H9 (cell line): ENCODE results near the gene NTPCR. TPM values are rescaled to one million over a fixed set of nuclear protein-coding genes. Genes with fewer than 3 reads are reported as not detected.
"Not testable (repeated sequence)": the region's sequence is repeated elsewhere in the genome, so short reads cannot be mapped to it uniquely, and the experiment has no call there.

Source experiments
- DNase-seq: peaks from one replicate; pipeline ENCODE4 v3.0.0-alpha.2; 2017
- H2AFZ ChIP-seq: one replicate; pipeline ENCODE4 v1.6.1; 2013; ENCODE audit warnings: mild to moderate bottlenecking, low read length, control low read depth, moderate library complexity
- H2AK5ac ChIP-seq: 2 replicates; pipeline ENCODE4 v1.6.1; 2013; ENCODE audit warnings: low read length, control low read depth, mixed read lengths; ENCODE audit not compliant: insufficient read length
- H2BK120ac ChIP-seq: one replicate; pipeline ENCODE4 v1.6.1; 2013; ENCODE audit warnings: low read depth, mild to moderate bottlenecking, low read length, control low read depth, inconsistent platforms; ENCODE audit not compliant: poor library complexity, severe bottlenecking
- H2BK12ac ChIP-seq: 2 replicates; pipeline ENCODE4 v1.6.1; 2013; ENCODE audit warnings: low read length, control low read depth, mixed read lengths, low read depth; ENCODE audit not compliant: insufficient read length
- H2BK15ac ChIP-seq: 2 replicates; pipeline ENCODE4 v1.6.1; 2013; ENCODE audit warnings: low read depth, low read length, control low read depth
- H2BK20ac ChIP-seq: one replicate; pipeline ENCODE4 v1.6.1; 2013; ENCODE audit warnings: low read depth, mild to moderate bottlenecking, low read length, control low read depth, inconsistent platforms; ENCODE audit not compliant: poor library complexity, severe bottlenecking
- H2BK5ac ChIP-seq: 2 replicates; pipeline ENCODE4 v1.6.1; 2013; ENCODE audit warnings: low read length, control low read depth, mixed read lengths; ENCODE audit not compliant: insufficient read length
- H3K14ac ChIP-seq: 2 replicates; pipeline ENCODE4 v1.6.1; 2013; ENCODE audit warnings: low read length, control low read depth; ENCODE audit not compliant: insufficient read depth
- H3K18ac ChIP-seq: 2 replicates; pipeline ENCODE4 v1.6.1; 2013; ENCODE audit warnings: low read depth, mild to moderate bottlenecking, mixed read lengths, low read length, control low read depth; ENCODE audit not compliant: insufficient read length
- H3K23ac ChIP-seq: 2 replicates; pipeline ENCODE4 v1.6.1; 2013; ENCODE audit warnings: low read length, control low read depth, mixed read lengths, low read depth; ENCODE audit not compliant: insufficient read length
- H3K23me2 ChIP-seq: 2 replicates; pipeline ENCODE4 v1.6.1; 2013; ENCODE audit warnings: low read depth, mild to moderate bottlenecking, mixed read lengths, low read length, control low read depth; ENCODE audit not compliant: insufficient read length, poor library complexity, severe bottlenecking
- H3K27ac ChIP-seq: 2 replicates; pipeline ENCODE4 v1.5.1; 2013; ENCODE audit warnings: low read length, control low read depth, mixed read lengths, low read depth; ENCODE audit not compliant: insufficient read length
- H3K27me3 ChIP-seq: 2 replicates; pipeline ENCODE4 v1.6.1; 2013; ENCODE audit warnings: low read length, control low read depth, inconsistent platforms; ENCODE audit not compliant: insufficient read depth
- H3K4ac ChIP-seq: 2 replicates; pipeline ENCODE4 v1.6.1; 2013; ENCODE audit warnings: low read depth, mild to moderate bottlenecking, control low read depth, inconsistent platforms, low read length, moderate library complexity
- H3K4me1 ChIP-seq: 2 replicates; pipeline ENCODE4 v1.6.1; 2013; ENCODE audit warnings: low read length, control low read depth, inconsistent platforms; ENCODE audit not compliant: insufficient read depth
- H3K4me2 ChIP-seq: 2 replicates; pipeline ENCODE4 v1.6.1; 2013; ENCODE audit warnings: low read length, control low read depth, mixed read lengths; ENCODE audit not compliant: insufficient read length, insufficient read depth
- H3K56ac ChIP-seq: 2 replicates; pipeline ENCODE4 v1.6.1; 2013; ENCODE audit warnings: low read depth, mild to moderate bottlenecking, mixed read lengths, low read length, control low read depth; ENCODE audit not compliant: insufficient read length
- H3K79me1 ChIP-seq: 2 replicates; pipeline ENCODE4 v1.6.1; 2013; ENCODE audit warnings: low read depth, mild to moderate bottlenecking, moderate library complexity, low read length, control low read depth, inconsistent platforms; ENCODE audit not compliant: insufficient read depth, poor library complexity, severe bottlenecking
- H3K79me2 ChIP-seq: 2 replicates; pipeline ENCODE4 v1.6.1; 2013; ENCODE audit warnings: low read length, control low read depth, inconsistent platforms; ENCODE audit not compliant: insufficient read depth
- H3K9ac ChIP-seq: 2 replicates; pipeline ENCODE4 v1.6.1; 2013; ENCODE audit warnings: low read length, control low read depth, mixed read lengths; ENCODE audit not compliant: insufficient read length; ENCODE audit errors: extremely low read depth
- H3K9me3 ChIP-seq: one replicate; pipeline ENCODE4 v1.6.1; 2013; ENCODE audit warnings: low read depth, low read length, inconsistent platforms; ENCODE audit not compliant: control insufficient read depth
- H3T11ph ChIP-seq: one replicate; pipeline ENCODE4 v1.6.1; 2013; ENCODE audit warnings: mild to moderate bottlenecking, low read length, control low read depth, inconsistent platforms
- H4K20me1 ChIP-seq: one replicate; pipeline ENCODE4 v1.6.1; 2013; ENCODE audit not compliant: control insufficient read depth, insufficient read length, insufficient read depth
- H4K5ac ChIP-seq: 2 replicates; pipeline ENCODE4 v1.6.1; 2013; ENCODE audit warnings: low read depth, mild to moderate bottlenecking, mixed read lengths, low read length, control low read depth; ENCODE audit not compliant: insufficient read length
- H4K8ac ChIP-seq: replicated peaks from 2 replicates; pipeline ENCODE4 v1.6.1; 2013; ENCODE audit warnings: low read length, control low read depth, mixed read lengths, low read depth; ENCODE audit not compliant: insufficient read length
- H4K91ac ChIP-seq: 2 replicates; pipeline ENCODE4 v1.6.1; 2013; ENCODE audit warnings: low read depth, mild to moderate bottlenecking, moderate library complexity, mixed read lengths, low read length, control low read depth; ENCODE audit not compliant: insufficient read length
- H3K27ac Mint-ChIP-seq, 3 experiments: 2 replicates in 2 of 3; 3 replicates in 1 of 3; pipeline ENCODE4 v1.8.0; 2020 to 2021; ENCODE audit warnings: mixed read lengths in 3 of 3, mild to moderate bottlenecking in 1 of 3, moderate library complexity in 1 of 3
- H3K27me3 Mint-ChIP-seq: 2 replicates; pipeline ENCODE4 v1.8.0; 2021; ENCODE audit warnings: low read depth, mild to moderate bottlenecking, moderate library complexity, mixed read lengths
- H3K36me3 Mint-ChIP-seq, 3 experiments: 2 replicates in 2 of 3; 3 replicates in 1 of 3; pipeline ENCODE4 v1.8.0; 2020 to 2021; ENCODE audit warnings: low read depth in 3 of 3, mixed read lengths in 3 of 3; ENCODE audit not compliant: insufficient read depth in 1 of 3
- H3K4me1 Mint-ChIP-seq, 2 experiments: 2 replicates each; pipeline ENCODE4 v1.8.0; 2020; ENCODE audit warnings: mixed read lengths in 2 of 2
- H3K4me3 Mint-ChIP-seq, 2 experiments: 2 replicates in 1 of 2; 3 replicates in 1 of 2; pipeline ENCODE4 v1.8.0; 2020 to 2021; ENCODE audit warnings: mild to moderate bottlenecking in 2 of 2, mixed read lengths in 2 of 2, moderate library complexity in 1 of 2
- H3K9me3 Mint-ChIP-seq, 2 experiments: 2 replicates in 1 of 2; 3 replicates in 1 of 2; pipeline ENCODE4 v1.8.0; 2020; ENCODE audit warnings: mild to moderate bottlenecking in 2 of 2, mixed read lengths in 2 of 2, moderate library complexity in 1 of 2
- CTCF ChIP-seq: fragments of 200-600 bp; sonication (generic); conservative IDR thresholded peaks from 3 replicates; pipeline ENCODE4 v1.8.0; 2021; ENCODE audit warnings: antibody characterized with exemption, mild to moderate bottlenecking
- WGBS: extraction: QIAGEN DNeasy Blood & Tissue Kit; methylation state at CpG from one replicate; pipeline ENCODE4 v1.1.7; 2013; ENCODE audit warnings: missing lambda C conversion rate, low lambda C conversion rate, mixed read lengths; ENCODE audit not compliant: insufficient read length; ENCODE audit errors: extremely low coverage; 5-methylcytosine and 5-hydroxymethylcytosine counted together
- total RNA-seq: library from RNA; stranded (reverse); gene quantifications from 2 replicates; pipeline ENCODE4 v1.2.1, GENCODE V29; 2021

The NTPCR gene
- total RNA-seq, 1 experiment from 2014 or later = 87.4 TPM

- no peak overlapping the region for H3K4ac ChIP-seq
- no peak overlapping the region for H4K91ac ChIP-seq
- no peak overlapping the region for H3K14ac ChIP-seq
- H3K9me3 ChIP-seq = no peaks in the 10 kb centered on the region
- H2BK120ac ChIP-seq = no peak overlapping the region
- no peaks in the 10 kb centered on the region for H3K36me3 Mint-ChIP-seq
- no peaks in the 10 kb centered on the region for H3K27me3 ChIP-seq
- WGBS = no CpG with 5 or more reads among the region's 3 CpGs
- H2AFZ ChIP-seq = no peak overlapping the region
- no peak for TF ChIP-seq CTCF
- no peak overlapping the region for H2BK12ac ChIP-seq
- no peak for DNase-seq
- H3K79me2 ChIP-seq = no peaks in the 10 kb centered on the region
- no peak overlapping the region for H3K23ac ChIP-seq
- H2AK5ac ChIP-seq = no peak overlapping the region
- H3K79me1 ChIP-seq = no peaks in the 10 kb centered on the region
- H2BK20ac ChIP-seq = no peak overlapping the region
- no peaks in the 10 kb centered on the region for H3K9me3 Mint-ChIP-seq
- H3K18ac ChIP-seq = no peak overlapping the region
- H3K27ac Mint-ChIP-seq = no peak overlapping the region
- no peak overlapping the region for H4K5ac ChIP-seq
- H3K27me3 Mint-ChIP-seq = peaks cover 6% of the 10 kb centered on the region
- no peak overlapping the region for H3K56ac ChIP-seq
- no peak overlapping the region for H3K4me3 Mint-ChIP-seq
- H3K27ac ChIP-seq = no peak overlapping the region
- no peak overlapping the region for H3K4me2 ChIP-seq
- H2BK5ac ChIP-seq = no peak overlapping the region
- no peaks in the 10 kb centered on the region for H3K23me2 ChIP-seq
- H3T11ph ChIP-seq = no peak overlapping the region
- peaks cover 23 to 36% of the 10 kb centered on the region in 2 experiments for H3K4me1 Mint-ChIP-seq
- H4K8ac ChIP-seq = no peak overlapping the region
- H2BK15ac ChIP-seq = no peak overlapping the region
- no peak overlapping the region for H3K9ac ChIP-seq
- peaks cover 3% of the 10 kb centered on the region; the same call in 1 of the 2 replicates for H3K4me1 ChIP-seq
- no peaks in the 10 kb centered on the region for H4K20me1 ChIP-seq
Measured at GRCh38 chr1:232912845-232913580, 37.4 kb upstream of the NTPCR start.

GRCh38 chr1:232914271-232914670, 36.1 kb upstream of the NTPCR start:
- not testable (repeated sequence) for H4K91ac ChIP-seq, H2BK15ac ChIP-seq, H4K8ac ChIP-seq, H3K27me3 Mint-ChIP-seq, H3K56ac ChIP-seq, H3K9me3 ChIP-seq, H3K9ac ChIP-seq, H3K79me1 ChIP-seq, H3K79me2 ChIP-seq, H3K27me3 ChIP-seq, H3K4me1 ChIP-seq, H3K18ac ChIP-seq, H2AFZ ChIP-seq, H3K14ac ChIP-seq, H3K4me3 Mint-ChIP-seq, H3K23me2 ChIP-seq, H3K9me3 Mint-ChIP-seq, H3T11ph ChIP-seq, H3K27ac ChIP-seq, H2BK12ac ChIP-seq, H2BK5ac ChIP-seq, H2AK5ac ChIP-seq, H3K23ac ChIP-seq, DNase-seq, H2BK20ac ChIP-seq, H3K36me3 Mint-ChIP-seq, H3K4ac ChIP-seq, H2BK120ac ChIP-seq, H4K20me1 ChIP-seq, H3K4me2 ChIP-seq, H4K5ac ChIP-seq
- H3K4me1 Mint-ChIP-seq = peaks cover 23 to 26% of the 10 kb centered on the region in 2 experiments
- peak overlapping the region in 1 of 3 experiments; percentile 59; a peak in 1 of 7 replicates for H3K27ac Mint-ChIP-seq
- WGBS = no CpG with 5 or more reads among the region's 2 CpGs
